K562 (cell line): Measurements from ENCODE around the gene NMBR. TPM values are rescaled to one million over a fixed set of nuclear protein-coding genes. Genes with fewer than 3 reads are reported as not detected.

ENCODE experiments used
- HMG20B ChIP-seq: fragments of 250-450 bp; sonication (Bioruptor Pico); IDR thresholded peaks from 2 replicates; pipeline ENCODE4 v1.5.0; 2021; ENCODE audit warnings: mild to moderate bottlenecking
- MED1 ChIP-seq: sonication (generic); formaldehyde crosslinking; IDR thresholded peaks from 2 replicates; pipeline ENCODE4 v1.8.1; 2023; ENCODE audit warnings: missing genetic modification reagents, borderline replicate concordance
- RBBP5 ChIP-seq: fragments of 200-600 bp; sonication (generic); IDR thresholded peaks from 2 replicates; pipeline ENCODE4 v1.6.1; 2012; ENCODE audit warnings: borderline replicate concordance, mild to moderate bottlenecking, low read length, control low read depth, inconsistent platforms; ENCODE audit not compliant: insufficient read depth, poor library complexity, severe bottlenecking
- TAF1 ChIP-seq: IDR thresholded peaks from 2 replicates; pipeline ENCODE4 v1.6.1; 2011; ENCODE audit warnings: mild to moderate bottlenecking, low read length, moderate library complexity; ENCODE audit not compliant: insufficient read depth, control insufficient read depth, severe bottlenecking; ENCODE audit errors: extremely low read depth
- polyA plus RNA-seq, 8 experiments: library from polyadenylated mRNA; depleted of rRNA in 4 of 8; stranded (reverse) in 5 of 8; unstranded in 3 of 8; fragments of >200 nt; fragmentation: Nextera tagmentation in 2 of 8; fragmentation: Illumina TruSeq in 1 of 8; extraction: Ambion mirVana in 2 of 8; extraction: Trizol in 1 of 8; gene quantifications; 2 replicates each; pipeline versions ENCODE4 v1.2.1 to v1.2.3, GENCODE V29; 2011 to 2014; ENCODE audit warnings: inconsistent platforms in 1 of 8, missing spikeins in 1 of 8
- total RNA-seq, 7 experiments: library from RNA; depleted of rRNA in 6 of 7; stranded (reverse); fragments of >200 nt in 6 of 7; fragmentation: Illumina TruSeq in 2 of 7; extraction: Trizol in 2 of 7; gene quantifications; 2 replicates each; pipeline versions ENCODE4 v1.2.1 to v1.2.3, GENCODE V29; 2011 to 2021; ENCODE audit warnings: low replicate concordance in 1 of 7
- TF ChIP-seq, protein P1 (sequence below): sonication (generic); formaldehyde crosslinking; IDR thresholded peaks from 2 replicates; pipeline ENCODE4 v1.8.0; 2022; ENCODE audit warnings: missing genetic modification reagents, mild to moderate bottlenecking, borderline replicate concordance
- TF ChIP-seq, protein P2 (sequence below), 3 experiments: fragments of 200-800 bp in 1 of 3; fragments of 250-450 bp in 1 of 3; fragments of 450-650 bp in 1 of 3; sonication (Bioruptor Pico) in 1 of 3; sonication (Bioruptor generic) in 1 of 3; formaldehyde crosslinking in 1 of 3; IDR thresholded peaks; 2 replicates each; pipeline versions ENCODE4 v1.6.1 to v1.8.0; 2016 to 2022; ENCODE audit warnings: mild to moderate bottlenecking in 2 of 3, missing genetic modification characterization in 2 of 3, missing compliant biosample characterization in 1 of 3, moderate library complexity in 1 of 3

Gene NMBR
- total and polyA plus RNA-seq, 9 of the 15 experiments (the other 6 are each of a cell fraction or from before 2014, with no cell fraction given), result not detected

GRCh38 chr6:142068416-142068815, 78.5 kb downstream of the NMBR start (continued):
- TF ChIP-seq HMG20B (CRISPR knock-in tag), result no peak
- no peak for TF ChIP-seq RBBP5
- TF ChIP-seq TAF1, result no peak
- no peak for TF ChIP-seq MED1 (CRISPR knock-in tag)
- TF ChIP-seq, protein P1, sequence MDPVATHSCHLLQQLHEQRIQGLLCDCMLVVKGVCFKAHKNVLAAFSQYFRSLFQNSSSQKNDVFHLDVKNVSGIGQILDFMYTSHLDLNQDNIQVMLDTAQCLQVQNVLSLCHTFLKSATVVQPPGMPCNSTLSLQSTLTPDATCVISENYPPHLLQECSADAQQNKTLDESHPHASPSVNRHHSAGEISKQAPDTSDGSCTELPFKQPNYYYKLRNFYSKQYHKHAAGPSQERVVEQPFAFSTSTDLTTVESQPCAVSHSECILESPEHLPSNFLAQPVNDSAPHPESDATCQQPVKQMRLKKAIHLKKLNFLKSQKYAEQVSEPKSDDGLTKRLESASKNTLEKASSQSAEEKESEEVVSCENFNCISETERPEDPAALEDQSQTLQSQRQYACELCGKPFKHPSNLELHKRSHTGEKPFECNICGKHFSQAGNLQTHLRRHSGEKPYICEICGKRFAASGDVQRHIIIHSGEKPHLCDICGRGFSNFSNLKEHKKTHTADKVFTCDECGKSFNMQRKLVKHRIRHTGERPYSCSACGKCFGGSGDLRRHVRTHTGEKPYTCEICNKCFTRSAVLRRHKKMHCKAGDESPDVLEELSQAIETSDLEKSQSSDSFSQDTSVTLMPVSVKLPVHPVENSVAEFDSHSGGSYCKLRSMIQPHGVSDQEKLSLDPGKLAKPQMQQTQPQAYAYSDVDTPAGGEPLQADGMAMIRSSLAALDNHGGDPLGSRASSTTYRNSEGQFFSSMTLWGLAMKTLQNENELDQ (CRISPR knock-in tag), result no peak
- TF ChIP-seq, protein P2, sequence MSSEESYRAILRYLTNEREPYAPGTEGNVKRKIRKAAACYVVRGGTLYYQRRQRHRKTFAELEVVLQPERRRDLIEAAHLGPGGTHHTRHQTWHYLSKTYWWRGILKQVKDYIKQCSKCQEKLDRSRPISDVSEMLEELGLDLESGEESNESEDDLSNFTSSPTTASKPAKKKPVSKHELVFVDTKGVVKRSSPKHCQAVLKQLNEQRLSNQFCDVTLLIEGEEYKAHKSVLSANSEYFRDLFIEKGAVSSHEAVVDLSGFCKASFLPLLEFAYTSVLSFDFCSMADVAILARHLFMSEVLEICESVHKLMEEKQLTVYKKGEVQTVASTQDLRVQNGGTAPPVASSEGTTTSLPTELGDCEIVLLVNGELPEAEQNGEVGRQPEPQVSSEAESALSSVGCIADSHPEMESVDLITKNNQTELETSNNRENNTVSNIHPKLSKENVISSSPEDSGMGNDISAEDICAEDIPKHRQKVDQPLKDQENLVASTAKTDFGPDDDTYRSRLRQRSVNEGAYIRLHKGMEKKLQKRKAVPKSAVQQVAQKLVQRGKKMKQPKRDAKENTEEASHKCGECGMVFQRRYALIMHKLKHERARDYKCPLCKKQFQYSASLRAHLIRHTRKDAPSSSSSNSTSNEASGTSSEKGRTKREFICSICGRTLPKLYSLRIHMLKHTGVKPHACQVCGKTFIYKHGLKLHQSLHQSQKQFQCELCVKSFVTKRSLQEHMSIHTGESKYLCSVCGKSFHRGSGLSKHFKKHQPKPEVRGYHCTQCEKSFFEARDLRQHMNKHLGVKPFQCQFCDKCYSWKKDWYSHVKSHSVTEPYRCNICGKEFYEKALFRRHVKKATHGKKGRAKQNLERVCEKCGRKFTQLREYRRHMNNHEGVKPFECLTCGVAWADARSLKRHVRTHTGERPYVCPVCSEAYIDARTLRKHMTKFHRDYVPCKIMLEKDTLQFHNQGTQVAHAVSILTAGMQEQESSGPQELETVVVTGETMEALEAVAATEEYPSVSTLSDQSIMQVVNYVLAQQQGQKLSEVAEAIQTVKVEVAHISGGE (CRISPR knock-in tag; IDR thresholded peaks at IDR 0.05), result no peak
